Liver (tissue), 9 donors: Measurements from ENCODE around the gene ATP6V0A4. TPM values are rescaled to one million over a fixed set of nuclear protein-coding genes. Genes with fewer than 3 reads are reported as not detected.

Source experiments
- DNase-seq: peaks from one replicate; pipeline ENCODE4 v3.0.0-alpha.2; 2017; ENCODE audit warnings: low spot score
- H3K27ac ChIP-seq, 2 donors: one replicate each; pipeline ENCODE4 v1.7.0; 2013; ENCODE audit warnings: inconsistent platforms in 2 of 2, low read length in 2 of 2, control low read depth in 1 of 2, low read depth in 1 of 2, mild to moderate bottlenecking in 1 of 2
- H3K27me3 ChIP-seq, 4 donors: one replicate each; pipeline versions ENCODE4 v1.6.1 to v1.7.0; 2013; ENCODE audit warnings: low read length in 3 of 4, inconsistent platforms in 1 of 4, mild to moderate bottlenecking in 1 of 4, moderate library complexity in 1 of 4; ENCODE audit not compliant: control insufficient read depth in 4 of 4, insufficient read depth in 4 of 4
- H3K36me3 ChIP-seq, 4 donors: one replicate each; pipeline versions ENCODE4 v1.6.1 to v1.7.0; 2013; ENCODE audit warnings: low read length in 3 of 4, mild to moderate bottlenecking in 3 of 4, low read depth in 1 of 4, moderate library complexity in 1 of 4; ENCODE audit not compliant: control insufficient read depth in 4 of 4, insufficient read depth in 3 of 4
- H3K4me1 ChIP-seq, 4 donors: one replicate each; pipeline versions ENCODE4 v1.6.1 to v1.7.0; 2013; ENCODE audit warnings: low read length in 3 of 4, mild to moderate bottlenecking in 3 of 4, moderate library complexity in 1 of 4; ENCODE audit not compliant: control insufficient read depth in 4 of 4, insufficient read depth in 4 of 4
- H3K4me3 ChIP-seq, 3 donors: one replicate each; pipeline versions ENCODE4 v1.6.1 to v1.7.0; 2013; ENCODE audit warnings: low read length in 3 of 3, control low read depth in 1 of 3, low read depth in 1 of 3, mild to moderate bottlenecking in 1 of 3
- H3K9ac ChIP-seq, 2 donors: one replicate each; pipeline ENCODE4 v1.7.0; 2013; ENCODE audit warnings: low read length in 2 of 2, mild to moderate bottlenecking in 2 of 2, moderate library complexity in 2 of 2, control low read depth in 1 of 2, low read depth in 1 of 2
- H3K9me3 ChIP-seq, 4 donors: one replicate each; pipeline versions ENCODE4 v1.6.1 to v1.7.0; 2013; ENCODE audit warnings: low read length in 3 of 4; ENCODE audit not compliant: control insufficient read depth in 4 of 4
- EGR1 ChIP-seq, 2 donors: IDR thresholded peaks; 2 replicates each; pipeline ENCODE4 v1.6.1; 2016 to 2018; ENCODE audit warnings: antibody characterized with exemption in 2 of 2, low read depth in 2 of 2
- FOXA1 ChIP-seq: IDR thresholded peaks from 2 replicates; pipeline ENCODE4 v1.6.1; 2016; ENCODE audit warnings: antibody characterized with exemption
- FOXA2 ChIP-seq: IDR thresholded peaks from 2 replicates; pipeline ENCODE4 v1.6.1; 2016; ENCODE audit warnings: antibody characterized with exemption
- GABPA ChIP-seq, 2 donors: IDR thresholded peaks in 1 of 2; conservative IDR thresholded peaks in 1 of 2; 2 replicates each; pipeline ENCODE4 v1.6.1; 2016; ENCODE audit warnings: antibody characterized with exemption in 2 of 2, mild to moderate bottlenecking in 1 of 2, moderate library complexity in 1 of 2
- HNF4A ChIP-seq, 2 donors: conservative IDR thresholded peaks; 2 replicates each; pipeline ENCODE4 v1.6.1; 2016; ENCODE audit warnings: antibody characterized with exemption in 2 of 2, mild to moderate bottlenecking in 2 of 2
- HNF4G ChIP-seq: IDR thresholded peaks from 2 replicates; pipeline ENCODE4 v1.6.1; 2016; ENCODE audit warnings: antibody characterized with exemption
- JUND ChIP-seq, 2 donors: IDR thresholded peaks; 2 replicates each; pipeline ENCODE4 v1.6.1; 2016; ENCODE audit warnings: antibody characterized with exemption in 2 of 2
- NR2F2 ChIP-seq: IDR thresholded peaks from 2 replicates; pipeline ENCODE4 v1.6.1; 2016; ENCODE audit warnings: antibody characterized with exemption
- RAD21 ChIP-seq, 2 donors: IDR thresholded peaks; 2 replicates each; pipeline ENCODE4 v1.6.1; 2016; ENCODE audit warnings: antibody characterized with exemption in 2 of 2, mild to moderate bottlenecking in 2 of 2
- RXRA ChIP-seq, 2 donors: IDR thresholded peaks; 2 replicates each; pipeline ENCODE4 v1.6.1; 2017 to 2018; ENCODE audit warnings: antibody characterized with exemption in 2 of 2, mild to moderate bottlenecking in 1 of 2
- SP1 ChIP-seq: IDR thresholded peaks from 2 replicates; pipeline ENCODE4 v1.6.1; 2018; ENCODE audit warnings: antibody characterized with exemption, mild to moderate bottlenecking
- TAF1 ChIP-seq: conservative IDR thresholded peaks from 2 replicates; pipeline ENCODE4 v1.6.1; 2016; ENCODE audit warnings: antibody characterized with exemption, mild to moderate bottlenecking
- YY1 ChIP-seq: IDR thresholded peaks from 2 replicates; pipeline ENCODE4 v1.6.1; 2016; ENCODE audit warnings: antibody characterized with exemption, mild to moderate bottlenecking
- WGBS: extraction: QIAGEN DNeasy Blood & Tissue Kit; methylation state at CpG from one replicate; pipeline ENCODE4 v1.1.7; 2013; 5-methylcytosine and 5-hydroxymethylcytosine counted together
- polyA plus RNA-seq, 2 donors: library from polyadenylated mRNA; stranded (reverse) in 1 of 2; unstranded in 1 of 2; fragments of 200-250 nt in 1 of 2; fragments of >200 nt in 1 of 2; fragmentation: Nextera tagmentation in 1 of 2; extraction: Ambion mirVana in 1 of 2; gene quantifications; one replicate each; pipeline versions ENCODE4 v1.2.1 to v1.2.3, GENCODE V29; 2013 to 2015
- total RNA-seq, 2 donors: library from RNA; depleted of rRNA; stranded (reverse); fragments of >200 nt; gene quantifications; one replicate each; pipeline ENCODE4 v1.2.3, GENCODE V29; 2014
- TF ChIP-seq, protein P1 (sequence below): IDR thresholded peaks from 2 replicates; pipeline ENCODE4 v1.6.1; 2016; ENCODE audit warnings: antibody characterized with exemption
- TF ChIP-seq, protein P2 (sequence below): IDR thresholded peaks from 2 replicates; pipeline ENCODE4 v1.6.1; 2016; ENCODE audit warnings: antibody characterized with exemption, mild to moderate bottlenecking
- TF ChIP-seq, protein P3 (sequence below): IDR thresholded peaks from 2 replicates; pipeline ENCODE4 v1.6.1; 2016; ENCODE audit warnings: antibody characterized with exemption
- TF ChIP-seq, protein P4 (sequence below): fragments of 150-350 bp; IDR thresholded peaks from 2 replicates; pipeline ENCODE4 v1.5.1; 2017; ENCODE audit warnings: improper control_type of control experiment, low read depth, low read length; ENCODE audit not compliant: missing input control
- TF ChIP-seq, protein P5 (sequence below): IDR thresholded peaks from 2 replicates; pipeline ENCODE4 v1.6.1; 2016; ENCODE audit warnings: antibody characterized with exemption
- donor health status: healthy.
- donor health status: healthy.
- donor health status: healthy.
- donor health status: healthy.
- donor health status: healthy.

Gene ATP6V0A4
- total and polyA plus RNA-seq, 4 donors: not detected

DNA sequence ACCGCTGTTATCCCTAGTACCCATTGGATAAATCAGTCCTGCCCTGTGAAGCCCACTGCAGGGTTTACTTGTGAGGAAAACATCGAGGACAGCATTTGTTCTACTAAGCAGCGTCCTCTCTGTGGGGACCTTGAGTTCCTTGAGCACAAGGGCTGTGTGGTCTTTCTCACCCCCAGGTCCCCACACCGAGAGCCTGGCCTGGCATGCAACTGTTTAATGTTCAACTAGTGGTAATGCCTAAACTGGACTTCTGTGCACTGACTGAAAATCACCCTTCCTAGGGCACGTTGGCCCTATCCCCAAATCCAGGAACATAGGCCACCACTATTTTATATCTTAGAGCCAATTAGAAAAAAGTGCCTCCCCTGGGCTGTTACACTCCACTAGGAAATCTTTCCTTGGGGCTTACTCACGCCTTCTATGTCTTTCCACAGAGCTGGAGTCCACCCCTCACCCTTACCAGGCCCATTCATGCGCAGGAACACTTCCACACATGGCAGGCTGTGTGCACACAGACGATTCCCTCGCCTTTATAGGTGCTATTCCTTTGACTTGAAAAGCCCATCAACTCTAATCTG, 1.9 kb downstream of the ATP6V0A4 start:
- Histone ChIP-seq H3K27me3 (peaks cover 0 to 7% (median 0%) of the 10 kb centered on the region in 4 donors), H3K9ac (no peak overlapping the region), H3K4me3 (no peak overlapping the region), H3K36me3 (no peaks in the 10 kb centered on the region), H3K9me3 (no peaks in the 10 kb centered on the region), H3K27ac (no peak overlapping the region), H3K4me1 (no peaks in the 10 kb centered on the region)
- no peak for DNase-seq
- WGBS: 84% methylated on average over 9 of the region's 9 CpGs
- TF ChIP-seq, protein P1, sequence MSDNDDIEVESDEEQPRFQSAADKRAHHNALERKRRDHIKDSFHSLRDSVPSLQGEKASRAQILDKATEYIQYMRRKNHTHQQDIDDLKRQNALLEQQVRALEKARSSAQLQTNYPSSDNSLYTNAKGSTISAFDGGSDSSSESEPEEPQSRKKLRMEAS: no peak
- TF ChIP-seq NR2F2 (no peak), SP1 (no peak), FOXA1 (no peak), RXRA (IDR thresholded peaks at IDR 0.05) (no peak), HNF4G (no peak), JUND (IDR thresholded peaks at IDR 0.05) (no peak), RAD21 (IDR thresholded peaks at IDR 0.05) (no peak)
- TF ChIP-seq, protein P2, sequence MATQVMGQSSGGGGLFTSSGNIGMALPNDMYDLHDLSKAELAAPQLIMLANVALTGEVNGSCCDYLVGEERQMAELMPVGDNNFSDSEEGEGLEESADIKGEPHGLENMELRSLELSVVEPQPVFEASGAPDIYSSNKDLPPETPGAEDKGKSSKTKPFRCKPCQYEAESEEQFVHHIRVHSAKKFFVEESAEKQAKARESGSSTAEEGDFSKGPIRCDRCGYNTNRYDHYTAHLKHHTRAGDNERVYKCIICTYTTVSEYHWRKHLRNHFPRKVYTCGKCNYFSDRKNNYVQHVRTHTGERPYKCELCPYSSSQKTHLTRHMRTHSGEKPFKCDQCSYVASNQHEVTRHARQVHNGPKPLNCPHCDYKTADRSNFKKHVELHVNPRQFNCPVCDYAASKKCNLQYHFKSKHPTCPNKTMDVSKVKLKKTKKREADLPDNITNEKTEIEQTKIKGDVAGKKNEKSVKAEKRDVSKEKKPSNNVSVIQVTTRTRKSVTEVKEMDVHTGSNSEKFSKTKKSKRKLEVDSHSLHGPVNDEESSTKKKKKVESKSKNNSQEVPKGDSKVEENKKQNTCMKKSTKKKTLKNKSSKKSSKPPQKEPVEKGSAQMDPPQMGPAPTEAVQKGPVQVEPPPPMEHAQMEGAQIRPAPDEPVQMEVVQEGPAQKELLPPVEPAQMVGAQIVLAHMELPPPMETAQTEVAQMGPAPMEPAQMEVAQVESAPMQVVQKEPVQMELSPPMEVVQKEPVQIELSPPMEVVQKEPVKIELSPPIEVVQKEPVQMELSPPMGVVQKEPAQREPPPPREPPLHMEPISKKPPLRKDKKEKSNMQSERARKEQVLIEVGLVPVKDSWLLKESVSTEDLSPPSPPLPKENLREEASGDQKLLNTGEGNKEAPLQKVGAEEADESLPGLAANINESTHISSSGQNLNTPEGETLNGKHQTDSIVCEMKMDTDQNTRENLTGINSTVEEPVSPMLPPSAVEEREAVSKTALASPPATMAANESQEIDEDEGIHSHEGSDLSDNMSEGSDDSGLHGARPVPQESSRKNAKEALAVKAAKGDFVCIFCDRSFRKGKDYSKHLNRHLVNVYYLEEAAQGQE: no peak

DNA sequence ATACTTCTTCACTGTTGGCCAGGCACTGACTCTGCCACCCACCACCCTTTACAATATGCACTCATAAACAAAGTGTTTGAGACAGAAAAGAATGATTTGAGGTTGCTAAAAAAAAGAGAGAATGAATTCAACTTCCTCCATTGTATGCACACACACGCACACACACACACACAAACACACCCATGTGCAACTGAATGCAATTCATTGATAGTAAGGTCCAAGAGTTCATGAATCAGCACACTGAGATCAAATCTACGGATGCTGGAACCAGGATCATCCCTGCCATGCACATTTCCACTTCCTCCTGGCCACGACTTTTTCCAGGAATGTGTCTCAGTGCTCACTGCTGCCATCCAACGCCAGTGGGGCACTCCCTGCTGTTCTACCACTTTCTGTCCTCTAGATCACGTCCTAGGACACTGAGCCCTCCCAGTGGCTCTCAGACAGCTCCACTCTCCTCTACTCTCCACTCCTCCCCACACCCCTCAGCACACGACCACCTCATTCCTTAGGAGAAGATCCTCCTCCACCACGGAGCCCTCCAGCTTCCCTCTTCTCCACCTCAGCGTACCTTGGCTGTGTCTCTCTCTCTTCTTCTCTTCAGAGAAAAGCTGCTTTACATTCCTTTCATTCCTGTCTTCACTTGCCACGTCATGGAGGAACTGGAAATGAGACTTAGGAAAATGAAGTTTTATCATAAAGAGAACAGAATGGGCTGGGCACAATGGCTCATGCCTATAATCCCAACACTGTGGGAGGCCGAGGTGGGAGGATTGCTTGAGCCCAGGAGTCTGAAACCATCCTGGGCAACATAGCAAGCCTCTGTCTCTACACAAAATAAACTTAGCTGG, 12.2 kb downstream of the ATP6V0A4 start:
- 53% methylated on average over 10 of the region's 10 CpGs for WGBS
- H3K4me1 ChIP-seq: no peaks in the 10 kb centered on the region
- no peak for DNase-seq
- no peak overlapping the region for H3K9ac ChIP-seq
- no peak overlapping the region for H3K27ac ChIP-seq
- no peaks in the 10 kb centered on the region for H3K9me3 ChIP-seq
- no peaks in the 10 kb centered on the region for H3K36me3 ChIP-seq
- H3K4me3 ChIP-seq: no peak overlapping the region
- TF ChIP-seq YY1 (no peak), RXRA (IDR thresholded peaks at IDR 0.05) (no peak), HNF4A (conservative IDR thresholded peaks at IDR 0.05) (no peak), SP1 (no peak), FOXA2 (no peak), FOXA1 (no peak), GABPA (IDR thresholded peaks at IDR 0.05 in 1 of 2, conservative IDR thresholded peaks at IDR 0.05 in 1 of 2) (no peak), RAD21 (IDR thresholded peaks at IDR 0.05) (no peak), JUND (IDR thresholded peaks at IDR 0.05) (no peak), EGR1 (IDR thresholded peaks at IDR 0.05; ENCODE audit: low read depth in 2 of 2) (no peak), TAF1 (no peak), HNF4G (no peak), NR2F2 (no peak)
- TF ChIP-seq, protein P3, sequence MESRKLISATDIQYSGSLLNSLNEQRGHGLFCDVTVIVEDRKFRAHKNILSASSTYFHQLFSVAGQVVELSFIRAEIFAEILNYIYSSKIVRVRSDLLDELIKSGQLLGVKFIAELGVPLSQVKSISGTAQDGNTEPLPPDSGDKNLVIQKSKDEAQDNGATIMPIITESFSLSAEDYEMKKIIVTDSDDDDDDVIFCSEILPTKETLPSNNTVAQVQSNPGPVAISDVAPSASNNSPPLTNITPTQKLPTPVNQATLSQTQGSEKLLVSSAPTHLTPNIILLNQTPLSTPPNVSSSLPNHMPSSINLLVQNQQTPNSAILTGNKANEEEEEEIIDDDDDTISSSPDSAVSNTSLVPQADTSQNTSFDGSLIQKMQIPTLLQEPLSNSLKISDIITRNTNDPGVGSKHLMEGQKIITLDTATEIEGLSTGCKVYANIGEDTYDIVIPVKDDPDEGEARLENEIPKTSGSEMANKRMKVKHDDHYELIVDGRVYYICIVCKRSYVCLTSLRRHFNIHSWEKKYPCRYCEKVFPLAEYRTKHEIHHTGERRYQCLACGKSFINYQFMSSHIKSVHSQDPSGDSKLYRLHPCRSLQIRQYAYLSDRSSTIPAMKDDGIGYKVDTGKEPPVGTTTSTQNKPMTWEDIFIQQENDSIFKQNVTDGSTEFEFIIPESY: no peak
- TF ChIP-seq, protein P4, sequence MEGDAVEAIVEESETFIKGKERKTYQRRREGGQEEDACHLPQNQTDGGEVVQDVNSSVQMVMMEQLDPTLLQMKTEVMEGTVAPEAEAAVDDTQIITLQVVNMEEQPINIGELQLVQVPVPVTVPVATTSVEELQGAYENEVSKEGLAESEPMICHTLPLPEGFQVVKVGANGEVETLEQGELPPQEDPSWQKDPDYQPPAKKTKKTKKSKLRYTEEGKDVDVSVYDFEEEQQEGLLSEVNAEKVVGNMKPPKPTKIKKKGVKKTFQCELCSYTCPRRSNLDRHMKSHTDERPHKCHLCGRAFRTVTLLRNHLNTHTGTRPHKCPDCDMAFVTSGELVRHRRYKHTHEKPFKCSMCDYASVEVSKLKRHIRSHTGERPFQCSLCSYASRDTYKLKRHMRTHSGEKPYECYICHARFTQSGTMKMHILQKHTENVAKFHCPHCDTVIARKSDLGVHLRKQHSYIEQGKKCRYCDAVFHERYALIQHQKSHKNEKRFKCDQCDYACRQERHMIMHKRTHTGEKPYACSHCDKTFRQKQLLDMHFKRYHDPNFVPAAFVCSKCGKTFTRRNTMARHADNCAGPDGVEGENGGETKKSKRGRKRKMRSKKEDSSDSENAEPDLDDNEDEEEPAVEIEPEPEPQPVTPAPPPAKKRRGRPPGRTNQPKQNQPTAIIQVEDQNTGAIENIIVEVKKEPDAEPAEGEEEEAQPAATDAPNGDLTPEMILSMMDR: no peak
- TF ChIP-seq, protein P2: no peak
- TF ChIP-seq, protein P1: no peak
- TF ChIP-seq, protein P5, sequence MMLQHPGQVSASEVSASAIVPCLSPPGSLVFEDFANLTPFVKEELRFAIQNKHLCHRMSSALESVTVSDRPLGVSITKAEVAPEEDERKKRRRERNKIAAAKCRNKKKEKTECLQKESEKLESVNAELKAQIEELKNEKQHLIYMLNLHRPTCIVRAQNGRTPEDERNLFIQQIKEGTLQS: no peak
- no peaks in the 10 kb centered on the region for H3K27me3 ChIP-seq
